Measurements from ENCODE around the gene ATOH8.

ATOH8 gene

GRCh38 chr2:85731606-85732005 lies 22.2 kb upstream of the ATOH8 start:
- peak in 16 of 42 donors; percentile 29 to 76 (median 56) for DNase-seq
- intact Hi-C loops (cut with DNase I), result no loop called here

GRCh38 chr2:85732467-85733120 lies 21.2 kb upstream of the ATOH8 start:
- DNase-seq, result no peak
- intact Hi-C loops (cut with DNase I), result no loop called here

- DNase-seq, result no peak
- intact Hi-C loops (cut with DNase I), result no loop called here
These were observed 20.4 kb upstream of the ATOH8 start for GRCh38 chr2:85733121-85733960.

GRCh38 chr2:85734015-85734414 lies 19.8 kb upstream of the ATOH8 start:
- intact Hi-C loops (cut with DNase I), result no loop called here
- peak in 7 of 42 donors; percentile 5 to 70 (median 53) for DNase-seq

GRCh38 chr2:85734942-85735608 lies 18.7 kb upstream of the ATOH8 start:
- DNase-seq, result no peak
- intact Hi-C loops (cut with DNase I), result no loop called here

- intact Hi-C loops (cut with DNase I), result no loop called here
These were observed 18.1 kb upstream of the ATOH8 start for GRCh38 chr2:85735691-85736090.

GRCh38 chr2:85736456-85737355 lies 17.1 kb upstream of the ATOH8 start:
- intact Hi-C loops (cut with DNase I), result no loop called here
- no peak for DNase-seq

More at GRCh38 chr2:85735691-85736090, 18.1 kb upstream of the ATOH8 start:
- DNase-seq, result no peak

- intact Hi-C loops (cut with DNase I), result no loop called here
- DNase-seq, result peak in 6 of 42 donors; percentile 23 to 76 (median 44)
These were observed 16.3 kb upstream of the ATOH8 start for GRCh38 chr2:85737481-85737880.

- no peak for DNase-seq
- intact Hi-C loops (cut with DNase I), result no loop called here
These were observed 15.8 kb upstream of the ATOH8 start for GRCh38 chr2:85737961-85738360.

- DNase-seq, result no peak
- intact Hi-C loops (cut with DNase I), result loop anchor here (5.0 kb wide), 2 partner anchors 57 to 147 kb away; partner anchors contain the start of gene ST3GAL5
These were observed 13.6 kb upstream of the ATOH8 start for GRCh38 chr2:85740193-85740592.

- peak in 3 of 42 donors; percentile 31 to 48 (median 48) for DNase-seq
- intact Hi-C loops (cut with DNase I), result loop anchor here (5.0 kb wide), 2 partner anchors 56 to 146 kb away; partner anchors contain the start of gene ST3GAL5
These were observed 12.5 kb upstream of the ATOH8 start for GRCh38 chr2:85741211-85741832.

- intact Hi-C loops (cut with DNase I), result loop anchor here (5.0 kb wide), 2 partner anchors 55 to 145 kb away; partner anchors contain the start of gene ST3GAL5
- peak; percentile 55 to 92 (median 80) for DNase-seq
These were observed 11.8 kb upstream of the ATOH8 start for GRCh38 chr2:85741833-85742455.

GRCh38 chr2:85743304-85743978 lies 10.3 kb upstream of the ATOH8 start:
- intact Hi-C loops (cut with DNase I), result loop anchor here (5.0 kb wide), 2 partner anchors 54 to 144 kb away; partner anchors contain the start of gene ST3GAL5
- DNase-seq, result peak in 8 of 42 donors; percentile 43 to 68 (median 58)

- intact Hi-C loops (cut with DNase I), result loop anchor here (5.0 kb wide), 2 partner anchors 53 to 143 kb away; partner anchors contain the start of gene ST3GAL5
- no peak for DNase-seq
These were observed 9.7 kb upstream of the ATOH8 start for GRCh38 chr2:85744055-85744454.

GRCh38 chr2:85744741-85745601 lies 8.8 kb upstream of the ATOH8 start:
- DNase-seq, result peak in 28 of 42 donors; percentile 35 to 77 (median 56)
- intact Hi-C loops (cut with DNase I), result loop anchor here (5.0 kb wide), 2 partner anchors 52 to 142 kb away; partner anchors contain the start of gene ST3GAL5

GRCh38 chr2:85745619-85746018 lies 8.2 kb upstream of the ATOH8 start:
- peak in 3 of 42 donors; percentile 20 to 56 (median 35) for DNase-seq
- intact Hi-C loops (cut with DNase I), result no loop called here

Measured in head of caudate nucleus (tissue), 42 donors.